ENCODE measurements around the gene RNPEPL1.

DNA sequence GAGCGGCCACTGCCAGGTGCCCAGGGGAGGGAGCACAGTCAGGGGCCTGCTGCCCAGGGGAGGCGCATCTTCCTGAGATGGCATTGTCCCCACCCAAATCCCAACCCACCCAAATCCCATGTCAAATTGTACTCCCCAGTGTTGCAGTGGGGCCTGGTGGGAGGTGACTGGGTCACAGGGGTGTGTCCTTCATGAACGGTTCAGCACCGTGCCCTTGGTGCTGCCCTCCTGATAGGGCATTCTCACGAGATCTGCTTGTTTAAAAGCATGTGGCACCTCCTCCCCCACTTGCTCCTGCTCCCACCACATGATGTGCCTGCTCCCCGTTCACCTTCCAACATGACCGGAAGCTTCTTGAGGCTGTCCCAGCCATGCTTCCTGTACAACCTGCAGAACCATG, 38.1 kb upstream of the RNPEPL1 start:
- TF ChIP-seq, protein P1, sequence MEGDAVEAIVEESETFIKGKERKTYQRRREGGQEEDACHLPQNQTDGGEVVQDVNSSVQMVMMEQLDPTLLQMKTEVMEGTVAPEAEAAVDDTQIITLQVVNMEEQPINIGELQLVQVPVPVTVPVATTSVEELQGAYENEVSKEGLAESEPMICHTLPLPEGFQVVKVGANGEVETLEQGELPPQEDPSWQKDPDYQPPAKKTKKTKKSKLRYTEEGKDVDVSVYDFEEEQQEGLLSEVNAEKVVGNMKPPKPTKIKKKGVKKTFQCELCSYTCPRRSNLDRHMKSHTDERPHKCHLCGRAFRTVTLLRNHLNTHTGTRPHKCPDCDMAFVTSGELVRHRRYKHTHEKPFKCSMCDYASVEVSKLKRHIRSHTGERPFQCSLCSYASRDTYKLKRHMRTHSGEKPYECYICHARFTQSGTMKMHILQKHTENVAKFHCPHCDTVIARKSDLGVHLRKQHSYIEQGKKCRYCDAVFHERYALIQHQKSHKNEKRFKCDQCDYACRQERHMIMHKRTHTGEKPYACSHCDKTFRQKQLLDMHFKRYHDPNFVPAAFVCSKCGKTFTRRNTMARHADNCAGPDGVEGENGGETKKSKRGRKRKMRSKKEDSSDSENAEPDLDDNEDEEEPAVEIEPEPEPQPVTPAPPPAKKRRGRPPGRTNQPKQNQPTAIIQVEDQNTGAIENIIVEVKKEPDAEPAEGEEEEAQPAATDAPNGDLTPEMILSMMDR (IDR thresholded peaks at IDR 0.05; ENCODE audit: low read length), result no peak
- no peak for TF ChIP-seq EZH2phosphoT487 (IDR thresholded peaks at IDR 0.05; ENCODE audit: low read length)

Measured in MM.1S (cell line).